Head of caudate nucleus (tissue), 42 donors: ENCODE measurements around the gene HOOK2.

Experiments used
- DNase-seq, 42 donors: peaks; one replicate each; pipeline versions ENCODE4 v3.0.0 to v3.0.0-alpha.2; 2020 to 2021; ENCODE audit warnings: mixed read lengths in 7 of 42
- intact Hi-C: fragments of 100-400 bp; cut with DNase I; formaldehyde crosslinking; loops from one replicate; pipeline ENCODE4 v1.15.0; 2022

Gene HOOK2

DNA sequence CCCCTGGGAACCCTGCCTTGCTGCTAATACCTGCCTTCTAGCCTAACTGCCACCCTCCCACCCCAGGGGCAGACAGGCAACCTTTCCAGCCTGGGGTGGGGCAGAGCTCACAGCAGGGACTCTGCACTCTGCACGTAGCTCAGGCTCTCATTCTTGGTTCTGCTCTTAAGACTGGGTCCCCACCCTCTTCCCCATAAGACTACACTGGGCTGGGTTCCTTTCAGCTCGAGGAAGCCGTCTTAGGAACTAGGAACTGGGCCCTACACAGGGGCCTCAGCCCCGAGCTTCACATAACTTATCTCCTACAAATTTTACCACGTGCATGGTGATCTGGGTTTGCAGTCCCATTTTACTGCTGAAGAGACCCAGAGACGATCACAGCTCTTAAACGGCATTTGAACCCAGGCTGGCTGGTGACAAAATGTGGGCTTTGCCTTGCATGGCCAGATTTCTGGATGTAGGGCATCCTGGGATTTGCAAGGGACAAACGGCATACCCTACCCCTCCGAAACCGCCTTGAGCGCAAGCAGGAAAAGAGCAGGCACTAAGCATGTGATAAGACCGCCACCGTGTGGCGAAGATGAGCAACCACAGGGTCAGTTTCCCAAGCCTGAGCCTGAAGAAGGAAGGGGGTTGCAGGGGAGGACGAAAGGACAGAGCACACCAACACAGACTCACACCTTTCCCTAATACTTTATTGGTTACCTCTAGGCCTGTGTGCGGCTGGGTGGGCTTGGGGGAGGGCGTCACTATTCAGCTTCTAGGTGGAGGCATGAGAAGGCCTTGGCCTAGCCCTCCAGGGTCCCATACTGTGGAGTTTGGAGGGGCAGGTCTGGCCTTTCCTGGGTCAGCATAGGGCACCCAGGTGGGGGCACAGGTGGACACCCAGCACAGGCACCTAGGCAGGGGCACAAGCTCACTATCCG, 21.1 kb upstream of the HOOK2 start:
- DNase-seq = peak; percentile 59 to 92 (median 81)

DNA sequence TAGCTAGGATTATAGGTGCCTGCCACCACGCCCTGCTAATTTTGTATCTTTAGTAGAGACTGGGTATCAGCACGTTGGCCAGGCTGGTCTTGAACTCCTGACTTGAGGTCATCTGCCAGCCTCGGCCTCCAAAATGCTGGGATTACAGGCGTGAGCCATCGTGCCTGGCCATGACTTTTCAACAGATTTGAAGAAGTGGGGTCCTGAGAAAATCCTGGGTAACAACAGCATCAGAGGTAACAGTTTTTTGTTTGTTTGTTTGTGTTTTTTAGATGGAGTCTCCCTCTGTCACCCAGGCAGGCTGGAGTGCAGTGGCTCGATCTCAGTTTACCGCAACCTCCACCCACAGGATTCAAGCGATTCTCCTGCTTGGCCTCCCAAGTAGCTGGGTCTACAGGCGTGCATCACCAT, 19.6 kb upstream of the HOOK2 start:
- no peak for DNase-seq
- intact Hi-C loops = loop anchor here (5.0 kb wide), 1 partner anchor 33 kb away; no protein-coding TSS in a partner anchor

More for the DNA sequence above, 21.1 kb upstream of the HOOK2 start:
- intact Hi-C loops = loop anchor here (2.0 to 5.0 kb wide), 2 partner anchors 20 to 34 kb away; no protein-coding TSS in a partner anchor

DNA sequence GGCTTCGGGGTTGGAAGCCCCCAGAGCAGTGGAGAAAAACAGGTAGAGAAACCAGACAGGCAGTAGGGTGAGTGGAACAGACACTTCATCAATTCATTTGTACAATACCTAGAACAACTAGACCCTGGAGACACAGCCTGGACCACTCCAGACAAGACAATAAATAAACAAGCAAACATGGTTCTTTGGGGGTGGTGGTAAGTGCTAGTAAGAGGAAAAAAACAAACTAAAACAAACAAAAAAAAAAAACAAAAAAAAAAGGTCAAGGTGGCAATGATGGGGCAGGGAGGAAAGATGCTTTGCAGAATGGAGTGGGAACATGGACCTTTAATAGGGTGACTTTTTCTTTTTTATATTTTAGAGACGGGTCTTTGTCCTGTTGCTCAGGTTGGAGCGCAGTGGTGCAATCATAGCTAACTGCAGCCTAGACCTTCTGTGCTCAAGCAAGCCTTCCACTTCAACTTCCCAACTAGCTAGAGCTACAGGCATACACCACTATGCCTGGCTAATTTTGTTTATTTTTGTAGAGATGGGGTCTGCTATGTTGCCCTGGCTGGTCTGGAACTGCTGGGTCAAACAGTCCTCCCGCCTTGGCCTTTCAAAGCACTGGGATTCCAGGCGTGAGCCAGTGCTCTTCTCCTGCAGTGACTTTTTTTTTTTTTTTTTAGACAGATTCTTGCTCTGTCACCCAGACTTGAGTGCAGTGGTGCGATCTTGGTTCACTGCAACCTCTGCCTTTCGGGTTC, 19.0 kb upstream of the HOOK2 start:
- intact Hi-C loops = no loop called here
- DNase-seq = no peak

DNA sequence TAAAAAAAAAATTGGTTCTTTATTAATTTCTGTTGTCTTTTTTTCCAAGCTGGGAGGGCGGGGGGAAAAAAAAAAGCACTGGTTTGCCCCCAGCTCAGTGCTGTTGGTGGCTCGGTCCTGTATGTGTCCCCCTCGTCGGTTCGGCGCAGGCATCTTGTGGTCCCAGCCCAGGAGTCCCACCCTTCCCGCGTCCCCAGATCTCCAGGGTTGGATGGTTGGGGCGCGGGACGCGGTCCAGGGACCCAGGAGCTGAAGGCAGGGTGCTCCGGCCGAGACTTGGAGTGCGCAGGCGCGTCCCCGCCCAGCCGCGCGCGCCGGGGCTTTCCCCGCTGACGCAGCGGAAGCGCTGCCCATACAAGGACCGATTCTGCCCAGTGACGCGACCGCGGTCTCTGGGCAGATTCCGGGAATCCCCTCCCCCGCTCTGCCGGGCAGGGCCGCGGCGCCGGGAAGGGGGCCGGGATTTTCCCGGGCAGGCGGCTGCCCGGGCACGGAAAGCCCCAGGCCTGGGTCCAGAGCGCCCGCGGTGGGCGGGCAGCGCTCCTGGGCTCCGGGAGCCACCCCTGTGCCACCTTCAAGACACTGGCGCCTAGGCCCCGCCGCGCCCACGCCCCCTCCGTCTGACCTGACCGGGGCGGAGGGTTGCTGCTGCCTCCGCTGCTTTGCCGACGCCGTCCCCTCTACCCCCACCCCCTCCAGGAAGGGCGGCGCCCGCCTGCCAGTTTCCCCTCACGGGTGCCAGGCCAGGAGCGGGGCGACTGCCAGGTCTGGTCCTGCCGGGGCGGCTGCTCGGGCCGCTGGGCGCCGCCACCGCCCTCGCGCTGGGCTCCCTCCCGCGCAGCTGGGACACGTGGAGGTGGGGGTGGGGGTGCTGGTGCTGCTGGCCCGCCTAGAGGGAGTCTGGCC, 18.2 kb upstream of the HOOK2 start:
- intact Hi-C loops = no loop called here
- peak; percentile 78 to 97 (median 92) for DNase-seq

DNA sequence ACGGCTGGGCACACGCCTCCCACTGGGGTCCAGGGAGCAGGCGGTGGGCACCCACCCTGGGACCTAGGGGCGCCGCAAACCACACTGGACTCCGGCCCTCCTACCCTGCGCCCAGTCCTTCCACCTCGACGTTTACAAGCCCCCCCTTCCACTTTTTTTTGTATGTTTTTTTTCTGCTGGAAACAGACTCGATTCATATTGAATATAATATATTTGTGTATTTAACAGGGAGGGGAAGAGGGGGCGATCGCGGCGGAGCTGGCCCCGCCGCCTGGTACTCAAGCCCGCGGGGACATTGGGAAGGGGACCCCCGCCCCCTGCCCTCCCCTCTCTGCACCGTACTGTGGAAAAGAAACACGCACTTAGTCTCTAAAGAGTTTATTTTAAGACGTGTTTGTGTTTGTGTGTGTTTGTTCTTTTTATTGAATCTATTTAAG, 17.5 kb upstream of the HOOK2 start:
- intact Hi-C loops = no loop called here
- DNase-seq = peak in 1 of 42 donors; percentile 64

DNA sequence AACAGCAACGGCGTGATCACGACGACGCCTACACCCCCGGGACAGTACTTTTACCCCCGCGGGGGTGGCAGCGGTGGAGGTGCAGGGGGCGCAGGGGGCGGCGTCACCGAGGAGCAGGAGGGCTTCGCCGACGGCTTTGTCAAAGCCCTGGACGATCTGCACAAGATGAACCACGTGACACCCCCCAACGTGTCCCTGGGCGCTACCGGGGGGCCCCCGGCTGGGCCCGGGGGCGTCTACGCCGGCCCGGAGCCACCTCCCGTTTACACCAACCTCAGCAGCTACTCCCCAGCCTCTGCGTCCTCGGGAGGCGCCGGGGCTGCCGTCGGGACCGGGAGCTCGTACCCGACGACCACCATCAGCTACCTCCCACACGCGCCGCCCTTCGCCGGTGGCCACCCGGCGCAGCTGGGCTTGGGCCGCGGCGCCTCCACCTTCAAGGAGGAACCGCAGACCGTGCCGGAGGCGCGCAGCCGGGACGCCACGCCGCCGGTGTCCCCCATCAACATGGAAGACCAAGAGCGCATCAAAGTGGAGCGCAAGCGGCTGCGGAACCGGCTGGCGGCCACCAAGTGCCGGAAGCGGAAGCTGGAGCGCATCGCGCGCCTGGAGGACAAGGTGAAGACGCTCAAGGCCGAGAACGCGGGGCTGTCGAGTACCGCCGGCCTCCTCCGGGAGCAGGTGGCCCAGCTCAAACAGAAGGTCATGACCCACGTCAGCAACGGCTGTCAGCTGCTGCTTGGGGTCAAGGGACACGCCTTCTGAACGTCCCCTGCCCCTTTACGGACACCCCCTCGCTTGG, 16.9 kb upstream of the HOOK2 start:
- DNase-seq = peak in 39 of 42 donors; percentile 45 to 83 (median 65)
- intact Hi-C loops = no loop called here

DNA sequence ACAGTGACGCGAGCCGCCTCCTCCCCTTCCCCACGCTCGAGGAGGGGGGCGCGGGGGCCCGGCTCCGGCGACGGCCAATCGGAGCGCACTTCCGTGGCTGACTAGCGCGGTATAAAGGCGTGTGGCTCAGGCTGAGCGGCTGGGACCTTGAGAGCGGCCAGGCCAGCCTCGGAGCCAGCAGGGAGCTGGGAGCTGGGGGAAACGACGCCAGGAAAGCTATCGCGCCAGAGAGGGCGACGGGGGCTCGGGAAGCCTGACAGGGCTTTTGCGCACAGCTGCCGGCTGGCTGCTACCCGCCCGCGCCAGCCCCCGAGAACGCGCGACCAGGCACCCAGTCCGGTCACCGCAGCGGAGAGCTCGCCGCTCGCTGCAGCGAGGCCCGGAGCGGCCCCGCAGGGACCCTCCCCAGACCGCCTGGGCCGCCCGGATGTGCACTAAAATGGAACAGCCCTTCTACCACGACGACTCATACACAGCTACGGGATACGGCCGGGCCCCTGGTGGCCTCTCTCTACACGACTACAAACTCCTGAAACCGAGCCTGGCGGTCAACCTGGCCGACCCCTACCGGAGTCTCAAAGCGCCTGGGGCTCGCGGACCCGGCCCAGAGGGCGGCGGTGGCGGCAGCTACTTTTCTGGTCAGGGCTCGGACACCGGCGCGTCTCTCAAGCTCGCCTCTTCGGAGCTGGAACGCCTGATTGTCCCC, 16.1 kb upstream of the HOOK2 start, which contains the start of gene JUNB:
Gene JUNB, plus strand, starts transcription at position 142 of the 706 bp plus-strand sequence. Its CDS starts 286 bp downstream, at position 428.
- peak; percentile 94 to 100 (median 99) for DNase-seq
- intact Hi-C loops = no loop called here

DNA sequence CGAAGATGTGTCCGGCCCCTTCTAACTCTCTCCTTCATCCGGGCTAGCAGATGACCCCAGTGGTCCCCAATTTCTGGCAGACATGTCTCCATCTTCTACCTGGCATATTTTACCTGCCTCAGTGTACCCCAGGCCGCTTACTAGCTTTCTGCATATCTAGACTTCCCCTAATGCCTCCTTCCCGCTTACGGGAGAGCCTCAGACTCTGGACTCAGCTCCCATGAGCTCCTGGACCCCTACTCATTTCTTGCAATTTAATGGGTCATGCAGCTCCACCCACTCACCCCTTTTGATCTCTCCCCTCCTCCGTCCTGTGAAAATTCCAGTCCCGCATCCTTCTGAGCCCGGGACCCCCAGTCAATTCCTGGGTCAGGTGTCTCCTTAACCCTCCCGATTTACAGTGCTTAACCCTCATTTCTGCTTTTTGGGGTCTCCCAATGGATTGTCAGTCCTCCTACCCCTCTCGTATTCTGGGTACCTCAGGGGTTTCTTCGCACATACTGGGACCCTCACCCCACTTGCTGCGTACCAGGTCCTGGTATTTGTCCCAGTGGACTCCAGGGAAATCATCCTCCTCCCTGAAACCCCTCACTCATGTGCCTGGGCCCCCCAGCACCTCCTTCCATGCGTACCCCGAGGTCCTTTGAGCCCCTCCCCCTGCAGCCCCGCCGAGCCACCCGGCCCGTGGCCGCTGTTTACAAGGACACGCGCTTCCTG, 15.4 kb upstream of the HOOK2 start:
- peak in 3 of 42 donors; percentile 19 to 55 (median 42) for DNase-seq
- intact Hi-C loops = no loop called here

DNA sequence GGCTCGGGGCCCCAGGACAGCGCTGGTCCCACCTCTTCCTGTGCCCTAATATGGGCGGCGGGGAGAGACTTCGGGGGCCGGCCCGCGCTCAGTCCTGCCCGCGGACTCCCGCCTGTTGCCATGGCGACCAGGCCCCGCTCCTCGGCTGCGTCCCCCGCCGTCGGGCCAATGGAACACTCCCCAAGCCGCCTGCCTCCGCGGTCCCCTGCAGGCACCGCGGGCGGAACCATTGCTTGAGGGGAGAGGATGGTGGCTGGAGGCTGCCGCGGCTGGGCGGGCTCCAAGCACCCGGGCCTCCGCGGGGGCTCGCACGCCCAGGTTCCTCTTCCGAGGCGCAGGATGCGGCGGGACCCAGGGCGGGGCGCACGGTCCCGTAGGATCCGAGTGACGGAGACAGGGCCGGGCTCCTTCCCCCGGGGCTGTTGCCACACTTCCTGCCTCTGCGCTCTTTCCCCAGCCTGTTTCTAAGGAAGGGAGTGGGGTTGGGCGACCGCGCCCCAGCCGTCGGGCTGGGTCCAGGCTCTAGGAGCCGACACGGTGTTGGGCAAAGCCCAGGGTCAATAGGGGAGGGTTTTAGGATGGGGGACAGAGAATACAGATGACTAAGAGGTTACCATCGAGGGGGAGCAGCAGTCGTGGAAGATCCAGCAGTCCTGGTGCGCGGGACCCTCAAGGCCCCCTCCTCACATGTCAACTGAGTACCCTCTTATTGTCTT, 14.7 kb upstream of the HOOK2 start:
- intact Hi-C loops = no loop called here
- DNase-seq = peak; percentile 87 to 99 (median 96)

DNA sequence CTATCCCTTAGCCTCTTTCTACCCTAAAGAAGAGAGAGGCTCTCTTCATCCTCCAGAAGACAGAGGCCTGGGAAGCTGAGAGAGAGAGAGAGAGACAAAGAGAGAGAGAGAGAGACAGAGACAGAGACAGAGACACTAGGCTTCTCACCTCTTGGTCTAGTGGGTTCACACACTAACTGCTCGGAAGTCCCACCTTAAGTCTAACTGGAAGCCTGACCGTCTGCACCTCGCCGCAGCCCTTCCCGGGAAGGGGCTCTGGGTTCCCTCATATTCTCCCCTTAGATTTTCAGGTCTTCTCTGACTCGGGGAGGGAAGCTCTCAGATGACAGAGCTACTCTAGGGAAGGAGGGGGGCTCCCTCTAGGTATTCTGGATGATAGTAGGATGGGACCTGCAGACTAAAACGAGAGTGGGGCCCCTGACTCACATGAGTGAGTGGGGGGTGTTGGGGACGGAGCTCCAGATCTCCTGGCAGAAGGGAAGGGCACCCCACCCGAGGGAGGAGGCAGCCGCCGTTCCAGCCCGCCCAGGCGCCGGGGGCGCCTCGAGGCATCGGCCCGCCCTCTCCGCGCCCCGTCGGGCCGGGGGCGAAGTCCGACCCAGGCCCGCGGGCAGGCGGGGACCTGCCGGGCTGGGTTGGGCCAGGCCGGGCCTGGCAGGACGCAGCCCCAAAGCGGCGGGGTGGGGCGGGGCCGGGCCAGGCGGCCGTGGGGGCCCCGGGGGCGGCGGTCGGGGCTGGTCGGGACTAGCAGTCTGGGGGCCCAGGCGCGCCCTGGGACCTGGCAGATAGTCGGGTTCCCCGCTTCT, 13.9 kb upstream of the HOOK2 start:
- DNase-seq = peak in 1 of 42 donors; percentile 55

DNA sequence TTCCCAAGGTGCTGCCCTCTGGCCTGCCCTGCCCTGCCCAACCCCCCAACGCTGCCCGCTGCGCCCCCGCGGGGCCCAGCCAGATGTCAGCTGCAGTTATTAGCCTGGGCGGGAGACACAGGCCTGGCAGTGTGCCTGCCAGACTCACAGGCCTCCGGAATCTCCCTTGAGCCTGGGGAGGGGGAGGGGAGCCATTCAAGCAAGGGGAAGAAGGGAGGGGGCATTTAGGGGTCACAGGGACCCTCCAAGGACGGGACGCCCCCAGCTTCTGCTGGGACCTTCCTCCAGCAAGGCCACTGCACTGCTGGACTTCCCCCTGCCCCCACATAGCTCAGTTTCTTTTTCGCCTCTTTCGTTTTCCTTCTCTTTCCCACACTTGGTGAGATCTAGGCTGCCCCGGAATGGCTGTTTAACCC, 13.3 kb upstream of the HOOK2 start:
- intact Hi-C loops = no loop called here

More for the DNA sequence above, 13.9 kb upstream of the HOOK2 start:
- intact Hi-C loops = no loop called here

DNA sequence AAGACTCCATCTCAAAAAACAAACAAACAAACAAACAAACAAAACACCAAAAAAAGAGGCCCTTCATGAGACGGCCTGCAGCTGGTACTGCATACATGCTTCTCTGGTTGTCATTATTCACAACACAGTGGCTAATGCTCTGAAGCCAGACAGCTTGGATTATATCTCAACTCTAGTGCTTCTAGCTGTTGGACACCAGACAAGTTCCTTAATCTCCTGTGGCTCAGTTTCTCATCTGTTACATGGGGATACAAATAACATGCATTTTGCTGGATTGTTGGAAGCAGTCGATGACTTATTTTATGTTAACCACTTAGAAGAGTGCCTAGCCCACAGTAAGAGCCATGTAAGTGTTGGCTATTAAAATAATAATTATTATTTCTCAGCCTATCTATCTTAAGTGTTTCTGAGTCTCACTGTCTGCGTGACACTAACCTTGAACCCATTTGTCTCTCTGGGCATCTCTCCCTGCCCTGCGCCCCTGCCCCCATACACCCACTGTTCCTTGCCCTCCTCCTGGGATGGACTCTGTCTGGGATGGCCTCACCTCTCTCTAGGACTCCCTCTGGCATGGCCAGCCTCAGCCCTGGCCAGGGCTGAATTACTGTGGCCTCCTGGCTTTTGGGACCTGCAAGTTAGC, 12.8 kb upstream of the HOOK2 start:
- intact Hi-C loops = no loop called here
- no peak for DNase-seq

More for the DNA sequence above, 13.3 kb upstream of the HOOK2 start:
- peak in 40 of 42 donors; percentile 52 to 89 (median 72) for DNase-seq

DNA sequence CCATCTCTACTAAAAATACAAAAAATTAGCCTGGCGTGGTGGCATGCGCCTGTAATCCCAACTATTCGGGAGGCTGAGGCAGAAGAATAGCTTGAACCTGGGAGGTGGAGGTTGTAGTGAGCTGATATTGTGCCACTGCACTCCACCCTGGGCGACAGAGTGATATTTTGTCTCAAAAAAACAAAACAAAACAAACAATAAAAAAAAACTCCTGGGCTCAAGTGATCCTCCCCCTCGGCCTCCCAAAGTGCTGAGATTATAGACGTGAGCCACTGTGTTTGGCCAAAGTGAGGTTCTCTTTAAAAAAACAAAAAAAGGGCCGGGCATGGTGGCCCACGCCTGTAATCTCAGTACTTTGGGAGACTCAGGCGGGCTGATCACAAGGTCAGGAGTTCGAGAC, 12.1 kb upstream of the HOOK2 start:
- intact Hi-C loops = no loop called here
- DNase-seq = no peak

DNA sequence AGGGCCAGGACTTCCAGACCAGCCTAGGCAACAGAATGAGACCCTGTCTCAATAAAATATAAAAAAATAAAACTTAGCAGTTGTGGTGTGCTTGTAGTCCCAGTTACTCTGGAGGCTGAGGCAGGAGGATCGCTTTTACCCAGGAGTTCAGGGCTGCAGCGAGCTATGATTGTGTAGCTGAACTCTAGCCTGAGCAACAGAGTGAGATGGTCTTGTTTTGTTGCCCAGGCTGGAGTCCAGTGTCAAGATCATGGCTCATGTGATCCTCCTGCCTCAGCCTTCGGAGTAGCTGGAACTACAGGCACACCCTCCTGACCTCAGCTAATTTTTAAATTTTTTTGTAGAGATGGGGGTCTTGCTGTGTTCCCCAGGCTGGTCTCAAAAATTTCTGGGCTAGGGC, 11.6 kb upstream of the HOOK2 start:
- intact Hi-C loops = no loop called here
- DNase-seq = no peak
